HG03064 (cell line): ENCODE data around the gene MPEG1.

Source experiments
- ATAC-seq: cut with Tn5 transposase; IDR thresholded peaks from one replicate; pipeline ENCODE4 v1.9.1; 2021; ENCODE audit warnings: low read depth; ENCODE audit not compliant: unreplicated experiment

MPEG1 gene

DNA sequence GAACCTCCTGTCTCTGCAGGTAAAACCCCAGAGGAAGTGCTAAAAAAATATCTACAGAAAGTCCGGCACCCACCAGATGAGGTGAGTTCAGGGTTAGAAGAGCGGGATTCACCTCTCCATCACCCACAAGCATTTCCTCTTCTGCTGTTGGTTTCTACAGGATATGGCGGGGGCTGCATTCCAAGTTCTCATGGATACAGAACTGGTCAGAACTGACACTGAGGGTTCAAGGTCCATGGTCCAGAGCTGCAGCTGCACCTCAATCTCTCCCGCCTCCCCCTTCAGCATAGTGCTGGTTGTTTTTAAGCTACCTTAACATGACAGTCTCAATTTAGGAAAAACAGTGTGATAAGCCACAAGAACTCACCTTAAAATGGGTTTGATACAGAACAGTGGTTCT is 21.6 kb downstream of the MPEG1 start:
- ATAC-seq = no peak

DNA sequence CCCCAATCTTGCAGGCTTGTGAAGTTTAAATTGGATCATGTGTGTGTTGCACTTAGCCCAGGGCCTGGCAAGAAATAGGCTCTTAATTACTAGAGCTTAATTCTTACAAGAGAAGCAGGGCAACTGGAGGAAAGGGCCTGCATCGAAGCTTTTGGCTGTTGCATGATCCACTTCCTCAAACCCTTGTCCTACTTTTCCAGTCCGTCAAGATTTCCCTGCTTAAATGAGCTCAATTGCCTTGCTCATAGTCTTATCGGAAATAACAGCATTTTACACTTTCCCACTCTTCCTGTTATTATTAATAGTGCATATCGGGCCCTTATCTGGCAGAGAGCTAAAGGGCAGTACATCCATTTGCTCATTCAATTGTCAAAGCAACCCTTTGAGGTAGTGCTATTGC is 22.7 kb downstream of the MPEG1 start:
- no peak for ATAC-seq

DNA sequence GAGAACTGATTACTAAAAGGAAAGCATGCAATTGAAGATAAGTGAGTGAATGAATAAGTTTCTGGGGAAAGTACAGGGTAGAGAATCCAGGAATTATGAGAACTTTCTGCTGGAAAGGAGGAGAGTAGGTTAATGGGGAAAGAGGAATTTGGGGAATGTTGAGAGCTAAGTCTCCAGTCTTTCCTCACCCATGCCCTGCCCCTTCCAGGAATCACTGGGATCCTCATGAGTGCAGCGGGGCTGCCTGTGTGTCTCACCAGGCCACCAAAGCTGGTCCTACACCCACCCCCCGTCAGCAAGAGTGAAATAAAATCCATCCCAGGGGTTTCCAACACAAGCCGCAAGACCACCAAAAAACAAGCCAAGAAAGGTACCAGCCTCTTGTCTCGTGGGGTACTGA is 23.8 kb downstream of the MPEG1 start:
- no peak for ATAC-seq

DNA sequence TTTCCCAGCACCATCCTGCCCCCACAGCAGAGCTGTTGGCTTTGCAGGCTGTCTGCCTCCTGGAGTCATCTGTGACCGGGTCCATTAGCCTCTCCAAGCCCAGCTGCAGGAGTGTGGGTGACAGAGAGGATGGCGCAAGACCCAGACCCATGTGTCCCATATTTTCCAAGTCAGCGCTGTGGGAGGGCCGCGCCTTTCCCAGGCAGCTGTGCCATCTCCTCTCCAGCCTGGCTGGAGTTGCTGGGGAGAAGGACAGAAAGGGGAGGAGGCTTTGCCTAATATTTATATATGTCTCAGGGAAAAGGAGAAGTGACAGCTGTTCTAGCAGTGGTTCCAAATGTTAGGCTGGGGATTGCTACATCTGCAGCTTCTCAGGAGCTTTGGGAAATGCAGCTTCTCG is 25.1 kb downstream of the MPEG1 start:
- ATAC-seq = no peak

DNA sequence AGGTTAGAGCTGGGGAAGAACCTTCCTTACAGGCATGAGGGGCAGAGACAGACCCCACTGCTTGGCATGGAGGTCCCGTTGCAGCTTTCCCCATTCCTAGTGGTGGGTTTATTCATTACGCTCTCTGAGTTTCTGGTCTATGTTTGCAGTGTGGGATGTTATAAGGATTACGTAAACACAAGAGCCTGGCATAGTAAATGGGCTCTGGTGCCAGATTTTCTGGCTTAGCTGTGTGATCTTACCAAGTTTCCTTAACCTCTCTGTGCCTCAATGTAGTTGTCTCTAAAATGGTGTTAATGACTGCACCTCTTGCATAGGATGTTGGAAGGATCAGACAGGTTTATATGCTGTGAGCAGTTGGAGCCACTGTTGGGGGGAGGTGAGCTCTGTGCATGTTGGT is 25.7 kb downstream of the MPEG1 start:
- no peak for ATAC-seq

DNA sequence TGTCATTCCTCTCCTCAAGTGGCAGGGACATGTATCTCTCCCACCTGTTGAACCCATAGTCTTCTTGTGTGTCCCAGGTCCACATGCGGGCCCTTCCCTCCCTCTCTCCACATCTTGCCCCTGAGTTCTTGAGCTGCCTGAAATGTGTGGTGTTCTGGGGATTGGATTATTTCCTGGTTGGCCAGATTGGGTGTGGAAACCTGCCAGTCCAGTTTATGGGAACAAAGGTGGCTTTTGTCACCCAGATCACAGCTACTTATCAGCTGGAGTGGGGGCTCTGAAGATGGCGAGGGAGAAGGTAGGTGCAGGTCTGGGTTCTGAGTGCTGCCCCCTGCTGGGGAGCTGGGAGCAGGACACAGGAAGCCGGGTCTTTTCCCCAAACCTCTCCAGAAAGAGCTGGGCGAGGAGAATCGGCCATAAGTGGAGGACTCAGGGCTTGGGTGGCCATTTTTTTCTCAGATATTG is 26.6 kb downstream of the MPEG1 start:
- no peak for ATAC-seq

DNA sequence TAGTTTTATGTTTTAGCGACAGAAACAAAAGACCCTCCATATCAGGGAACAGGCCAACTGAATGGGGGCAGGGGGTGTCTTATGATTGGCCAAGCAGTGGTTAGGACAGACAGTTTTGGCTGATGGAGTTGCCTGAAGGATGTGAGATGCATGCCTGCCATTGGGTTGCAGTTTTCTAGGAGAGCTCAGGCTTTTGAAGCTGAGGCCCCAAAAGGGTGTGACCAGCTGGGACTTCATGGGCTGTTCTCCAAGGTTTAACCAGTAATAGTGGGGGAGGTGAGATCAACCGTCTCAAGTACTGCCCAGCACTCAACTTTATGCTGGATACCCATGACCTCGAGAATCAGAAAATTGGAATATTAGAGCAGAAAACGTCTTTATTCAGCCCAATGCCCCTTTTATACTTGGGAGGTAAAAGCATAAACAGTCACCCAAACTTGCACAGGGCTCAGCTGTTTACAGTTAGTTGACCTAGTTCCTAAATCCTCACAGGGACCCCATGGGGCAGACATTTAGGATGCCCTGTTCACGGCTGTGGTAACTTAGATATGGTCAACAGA is 27.3 kb downstream of the MPEG1 start:
- no peak for ATAC-seq

DNA sequence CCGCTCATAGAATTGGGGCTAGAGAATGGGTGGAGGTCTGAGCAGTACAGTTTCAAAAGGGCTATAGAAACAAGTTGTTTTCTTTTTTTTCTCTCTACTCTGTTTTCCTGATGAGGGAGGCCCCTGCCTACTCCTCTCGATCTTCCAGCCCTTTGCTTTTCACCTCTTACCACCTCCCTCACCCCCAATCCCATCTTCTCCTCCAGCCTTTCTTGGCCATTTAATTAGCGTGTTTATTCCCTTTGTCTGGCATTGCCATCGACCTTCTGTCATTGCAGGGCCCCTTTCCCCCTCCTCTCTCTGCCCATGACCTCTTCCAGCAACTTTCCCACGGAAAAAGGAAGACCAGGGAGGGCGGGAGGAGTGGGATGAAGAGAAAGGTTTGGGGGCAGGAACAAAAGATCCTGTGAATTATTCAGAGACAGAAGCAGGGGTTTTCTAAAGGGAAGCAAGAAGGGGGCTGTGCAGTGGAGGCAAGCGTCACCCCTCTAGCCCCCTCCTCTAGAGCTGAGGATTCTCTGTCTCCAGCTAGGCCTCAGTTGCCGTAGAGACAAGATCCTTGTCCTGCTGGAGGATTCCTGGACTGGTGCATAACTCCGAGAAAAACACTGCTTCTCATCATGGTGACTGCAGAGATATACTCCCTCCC is 27.9 kb downstream of the MPEG1 start:
- ATAC-seq = no peak

DNA sequence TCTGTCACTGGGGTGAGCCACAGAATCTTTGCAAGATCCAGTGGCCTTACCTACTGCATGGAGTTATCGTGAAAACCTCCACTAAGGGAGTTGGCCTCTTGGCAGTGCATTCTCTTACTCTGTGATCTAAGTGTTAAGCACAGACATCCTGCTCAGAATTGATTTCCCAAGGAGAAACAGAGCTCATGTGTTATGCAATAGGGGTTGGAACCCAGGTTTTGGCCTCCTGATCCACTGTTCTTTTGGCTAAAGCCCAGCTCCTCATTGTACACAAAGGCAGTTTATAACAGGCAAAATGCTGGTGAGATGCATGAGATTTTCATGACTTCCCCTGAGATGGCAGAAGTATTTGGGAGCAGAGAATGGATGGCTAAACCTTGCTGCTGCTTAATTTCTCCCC is 29.0 kb downstream of the MPEG1 start:
- ATAC-seq = no peak

DNA sequence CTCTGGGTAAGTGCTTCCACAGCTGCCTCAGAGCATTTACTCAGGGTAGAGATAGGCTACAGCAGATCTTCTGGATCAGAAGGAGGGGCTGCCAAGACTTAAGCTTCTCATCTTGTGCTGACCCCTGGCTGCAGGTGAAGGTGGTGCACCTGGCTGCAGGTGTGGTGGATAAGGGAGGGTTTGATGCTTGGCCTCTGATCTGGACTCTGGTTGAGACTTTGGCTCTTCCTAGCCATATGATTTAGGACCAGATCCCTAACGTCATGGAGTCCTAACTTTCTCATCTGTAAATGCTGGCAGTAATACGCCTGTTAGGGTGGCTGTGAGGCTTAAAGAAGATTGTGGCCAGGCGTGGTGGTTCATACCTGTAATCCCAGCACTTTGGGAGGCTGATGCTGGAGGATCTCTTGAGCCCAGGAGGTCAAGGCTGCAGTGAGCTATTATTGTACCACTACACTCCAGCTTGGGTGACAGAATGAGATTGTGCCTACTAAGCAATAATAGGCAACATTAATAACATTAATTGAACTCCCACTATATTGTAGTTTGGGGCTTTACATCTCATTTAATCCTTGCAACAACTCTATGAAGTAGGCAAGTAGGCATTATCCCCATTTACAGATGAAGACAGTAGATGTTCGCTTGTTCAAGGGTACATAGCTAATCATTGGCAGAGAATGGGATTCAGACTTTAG is 30.1 kb downstream of the MPEG1 start:
- no peak for ATAC-seq

DNA sequence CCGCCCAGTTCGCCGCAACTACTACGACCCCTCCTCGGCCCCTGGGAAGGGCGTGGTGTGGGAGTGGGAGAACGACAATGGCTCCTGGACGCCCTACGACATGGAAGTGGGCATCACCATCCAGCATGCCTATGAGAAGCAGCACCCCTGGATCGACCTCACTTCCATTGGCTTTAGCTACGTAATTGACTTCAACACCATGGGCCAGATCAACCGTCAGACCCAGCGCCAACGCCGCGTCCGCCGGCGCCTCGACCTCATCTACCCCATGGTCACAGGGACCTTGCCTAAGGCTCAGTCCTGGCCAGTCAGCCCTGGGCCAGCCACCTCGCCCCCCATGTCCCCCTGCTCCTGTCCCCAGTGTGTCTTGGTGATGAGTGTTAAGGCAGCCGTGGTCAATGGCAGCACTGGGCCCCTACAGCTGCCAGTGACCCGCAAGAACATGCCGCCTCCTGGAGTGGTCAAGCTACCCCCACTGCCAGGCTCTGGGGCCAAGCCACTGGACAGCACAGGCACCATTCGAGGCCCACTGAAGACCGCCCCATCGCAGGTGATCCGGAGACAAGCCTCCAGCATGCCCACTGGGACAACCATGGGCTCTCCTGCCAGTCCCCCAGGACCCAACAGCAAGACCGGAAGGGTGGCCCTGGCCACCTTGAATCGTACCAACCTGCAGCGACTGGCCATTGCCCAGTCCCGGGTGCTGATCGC is 30.8 kb downstream of the MPEG1 start:
- ATAC-seq = no peak

DNA sequence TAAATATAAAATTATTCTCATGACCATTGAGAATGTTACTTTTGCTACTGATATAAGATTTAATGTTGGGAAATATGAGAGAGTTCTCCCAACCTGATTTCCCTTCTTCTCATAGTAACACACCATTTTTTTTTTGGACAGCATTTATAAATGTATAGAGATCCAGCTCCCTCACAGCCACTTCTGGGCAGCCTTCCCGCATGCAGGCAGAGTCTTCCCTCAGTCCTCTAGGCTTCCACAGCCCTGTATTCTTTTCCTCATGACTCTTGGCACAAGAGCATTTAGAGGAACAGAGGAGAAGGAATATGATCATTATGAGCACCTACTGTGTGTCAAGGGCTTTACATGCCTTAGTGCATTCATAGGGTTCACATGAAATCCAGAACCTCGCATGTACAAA is 31.8 kb downstream of the MPEG1 start:
- no peak for ATAC-seq

DNA sequence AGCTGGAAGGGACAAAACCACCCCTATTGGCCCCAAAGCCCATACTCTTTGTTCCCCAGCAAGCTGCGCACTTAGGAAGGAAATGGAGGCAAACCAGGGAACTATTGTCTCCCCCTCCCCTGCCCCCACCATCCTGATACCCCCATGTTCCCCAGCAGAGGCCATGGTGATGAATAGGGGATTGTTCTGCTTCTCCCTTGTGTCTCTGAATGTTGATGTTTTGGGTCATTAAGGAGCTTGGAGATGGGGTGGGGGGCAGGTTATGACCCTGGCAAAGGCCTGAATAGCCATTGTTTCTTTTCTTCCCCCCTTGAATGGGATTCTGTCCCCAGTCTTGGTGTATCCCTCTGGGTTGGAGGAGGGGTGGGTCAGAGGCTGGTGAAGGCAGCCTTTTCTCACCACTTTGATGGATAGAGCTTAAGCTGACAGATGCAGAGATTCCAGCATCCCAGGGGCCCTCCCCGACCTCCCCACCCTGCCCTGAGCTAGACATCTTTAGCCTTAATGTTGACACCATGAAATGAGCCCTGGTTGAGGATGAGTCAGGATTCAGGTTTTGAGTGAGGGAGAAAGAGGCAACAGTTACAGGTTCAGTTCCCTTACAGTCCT is 32.5 kb downstream of the MPEG1 start:
- no peak for ATAC-seq

DNA sequence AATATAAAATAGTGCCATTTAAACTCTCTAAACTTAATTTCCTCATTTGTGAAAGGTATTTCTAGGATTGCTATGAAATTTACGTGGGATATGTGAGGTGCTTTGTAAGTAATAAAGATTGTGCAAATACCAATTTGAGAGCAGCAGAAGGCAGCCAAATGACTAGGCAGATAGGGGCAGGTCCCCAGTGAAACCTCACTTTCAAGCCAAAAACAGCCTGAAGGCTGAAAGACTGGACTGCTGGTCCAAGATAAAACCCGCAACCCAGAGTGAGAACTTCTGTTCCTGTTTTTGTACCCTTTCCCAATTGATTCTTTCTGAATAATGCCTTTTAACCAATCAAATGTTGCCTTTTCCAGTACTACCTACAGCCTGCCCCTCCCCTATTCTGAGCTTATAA is 33.6 kb downstream of the MPEG1 start:
- ATAC-seq = no peak

DNA sequence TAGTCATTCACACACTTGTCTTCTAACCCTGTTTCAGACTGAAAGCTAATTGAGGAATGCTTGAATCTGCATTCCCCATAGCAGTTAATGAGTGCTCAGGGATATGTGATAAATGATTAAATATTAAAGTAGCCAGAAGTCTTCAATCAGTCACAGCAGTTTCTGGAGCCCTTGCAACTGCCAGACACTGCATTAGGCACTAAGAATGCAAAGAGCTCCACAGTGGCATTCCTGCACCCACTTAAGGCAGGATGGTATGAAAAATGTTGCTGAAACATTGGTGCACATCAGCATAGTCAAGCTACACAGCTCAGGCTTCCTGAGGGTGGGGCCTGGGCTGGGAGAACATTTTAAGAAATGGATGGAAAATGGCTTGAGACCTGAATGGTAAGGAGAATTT is 34.3 kb downstream of the MPEG1 start:
- no peak for ATAC-seq

DNA sequence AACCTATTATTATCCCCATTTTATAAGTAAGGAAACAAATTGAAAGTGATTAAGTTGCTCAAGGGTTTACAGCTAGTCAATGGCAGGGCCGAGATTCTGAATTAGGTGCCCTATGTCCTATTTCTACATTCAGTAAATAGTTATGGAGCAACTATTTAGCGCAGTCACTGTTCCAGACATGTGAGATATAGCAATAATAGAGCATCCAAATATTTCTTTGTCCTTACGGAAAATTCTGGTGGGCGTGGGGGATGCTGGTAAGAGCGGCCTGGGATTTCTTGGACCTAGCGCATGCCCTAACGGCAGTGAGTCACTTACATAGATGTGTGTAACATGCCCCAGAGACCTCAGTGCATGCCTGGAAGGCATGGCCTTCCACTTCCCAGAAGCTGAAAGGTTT is 36.4 kb downstream of the MPEG1 start:
- no peak for ATAC-seq

DNA sequence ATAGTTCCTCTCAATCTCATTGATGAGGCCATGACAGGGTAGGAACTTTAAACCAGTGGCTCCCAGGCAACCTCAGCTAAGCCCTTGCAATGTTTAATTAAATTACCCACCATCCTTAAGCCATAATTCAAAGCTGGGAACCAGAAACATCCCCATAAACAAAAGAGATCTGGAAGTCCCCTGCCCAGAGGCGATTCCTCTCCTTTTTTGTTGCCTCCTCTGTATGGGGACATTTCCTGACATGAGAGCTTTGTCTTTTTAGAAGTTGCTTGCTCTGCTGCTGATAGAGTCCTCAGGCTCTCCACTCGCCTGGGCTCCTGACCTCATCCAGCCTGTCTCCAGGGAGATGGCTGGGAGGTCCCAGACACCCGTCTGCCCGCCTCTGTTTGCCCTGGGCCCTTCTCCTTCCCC is 37.6 kb downstream of the MPEG1 start:
- ATAC-seq = no peak

DNA sequence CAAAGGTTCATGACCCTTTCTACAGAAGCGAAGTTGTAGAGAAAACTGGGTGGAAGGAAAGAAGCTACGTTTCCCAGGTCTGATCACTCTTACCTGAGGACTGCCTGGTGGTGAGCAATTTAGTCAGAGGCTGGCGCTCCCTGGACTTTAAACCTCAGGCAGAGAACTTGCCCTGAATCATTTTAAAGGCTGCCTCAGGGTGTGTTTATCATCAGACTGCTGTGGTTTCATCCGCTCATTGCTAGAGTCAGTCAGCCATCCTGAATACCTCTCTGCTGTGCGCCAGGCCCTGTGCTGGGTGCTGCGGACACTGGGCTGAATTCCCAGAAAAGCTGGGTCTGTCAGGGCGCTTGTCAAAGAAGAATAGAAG is 38.1 kb downstream of the MPEG1 start:
- no peak for ATAC-seq

DNA sequence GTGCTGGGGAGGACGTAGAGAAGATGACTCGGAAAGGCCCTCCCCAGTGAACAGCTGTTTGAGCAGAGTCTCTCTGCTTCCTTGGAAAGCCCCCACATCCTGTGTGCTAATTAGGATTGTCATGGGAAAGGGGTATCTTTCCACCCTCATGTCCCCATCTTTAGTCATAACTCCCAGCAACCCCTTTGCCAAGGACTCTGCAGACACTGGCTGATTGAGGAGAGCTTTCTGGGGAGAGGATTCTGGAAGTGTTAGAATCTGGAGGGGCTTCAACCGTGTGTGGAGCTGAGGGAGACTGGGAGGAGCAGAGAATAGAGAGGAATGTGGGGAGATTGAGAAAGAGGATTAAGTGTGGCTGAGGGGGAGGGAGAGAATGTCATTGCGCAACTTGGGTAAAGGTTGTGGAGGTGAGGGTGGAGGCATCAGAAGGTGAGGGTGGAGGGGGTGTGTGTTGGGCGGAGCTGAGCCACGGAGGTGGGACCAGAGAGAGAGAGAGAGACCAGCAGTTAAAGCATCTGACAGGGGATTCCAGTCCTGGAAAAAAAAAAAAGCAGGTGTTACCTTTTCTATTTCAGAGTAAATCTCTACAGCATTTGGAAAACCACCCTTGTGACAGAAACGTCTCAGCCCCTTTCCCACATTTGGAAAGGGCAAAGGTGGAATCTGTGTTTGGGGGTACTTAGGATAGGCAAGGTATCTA is 38.6 kb downstream of the MPEG1 start:
- no peak for ATAC-seq

DNA sequence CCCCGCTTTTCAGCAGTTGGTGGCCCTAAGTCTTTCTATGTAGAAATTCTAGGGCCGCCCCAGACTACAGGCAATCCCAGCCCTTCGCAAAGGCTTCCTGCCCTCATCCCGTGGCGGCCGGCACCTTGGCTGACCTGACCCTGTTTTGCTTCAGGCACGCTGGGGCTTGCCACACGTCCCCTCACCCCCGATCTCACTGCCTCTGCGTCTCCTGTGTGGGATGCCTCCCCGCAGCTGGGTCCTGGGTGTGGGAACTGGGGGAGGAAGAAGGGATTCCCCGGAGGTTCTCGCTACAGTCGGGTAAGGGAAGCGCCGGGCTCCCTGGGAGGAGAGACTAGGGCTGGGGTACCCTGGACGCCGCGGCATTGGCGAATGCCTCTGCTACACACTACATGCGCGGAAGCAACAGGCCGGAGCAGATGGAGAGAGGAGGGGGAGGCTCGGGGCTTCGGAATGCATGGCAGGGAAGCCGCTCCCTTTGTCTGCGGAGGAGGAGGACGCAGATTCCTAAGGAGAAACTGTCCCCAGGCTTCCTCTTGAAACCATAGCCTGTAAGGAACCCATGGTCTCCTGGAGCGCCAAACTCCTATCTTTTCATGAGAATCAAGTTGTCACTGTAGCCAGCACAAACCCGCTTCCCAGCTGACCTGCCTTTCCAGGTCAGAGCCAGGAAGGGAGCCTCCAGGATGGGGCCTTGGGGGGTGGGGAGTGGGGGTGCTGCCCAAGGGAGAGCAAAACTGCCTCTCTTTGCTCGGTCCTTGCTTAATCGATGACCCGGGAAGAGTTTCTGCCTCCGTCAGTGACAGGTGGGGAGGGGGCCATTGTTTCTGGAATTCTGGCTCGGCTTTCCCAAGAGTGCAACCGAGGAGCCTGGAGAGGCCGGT is 39.4 kb downstream of the MPEG1 start:
- no peak for ATAC-seq
